Measurements from ENCODE around the gene PCGF3. TPM values are rescaled to one million over a fixed set of nuclear protein-coding genes. Genes with fewer than 3 reads are reported as not detected.

PCGF3 gene
- total and polyA plus RNA-seq, 9 of the 15 experiments (the other 6 are each of a cell fraction or from before 2014, with no cell fraction given) = 2.6 to 46.1 (median 20.3) TPM

GRCh38 chr4:742742-743311, 37.2 kb downstream of the PCGF3 start:
- no peak overlapping the region for H3K27ac ChIP-seq (ENCODE audit: extremely low read depth, low read depth, low read length)
- H2AFZ ChIP-seq (ENCODE audit: low read depth, low read length) = no peak overlapping the region
- no peak overlapping the region for H3K4me2 ChIP-seq (ENCODE audit: insufficient read depth, low read length)
- no peaks in the 10 kb centered on the region; the same call in 2 of the 3 replicates for H3K79me2 ChIP-seq (ENCODE audit: control insufficient read depth, insufficient read depth, low read length)
- H3K36me3 ChIP-seq (ENCODE audit: control insufficient read depth, insufficient read depth, low read length) = peaks cover 40% of the 10 kb centered on the region; the same call in 2 of the 3 replicates
- intact Hi-C loops (cut with micrococcal nuclease) (loop anchor here (5.0 kb wide), 1 partner anchor 244 kb away; the partner anchor contains the start of gene IDUA), in situ Hi-C loops (cut with MboI) (no loop called here)
- POLR2A ChIA-PET = interaction anchor here (0.7 to 1.0 kb wide), 2 partner anchors 9 to 706 kb away, joined by 3 read pairs; no protein-coding TSS in a partner anchor
- H3K4me1 ChIP-seq (replicated peaks in 1 of 2; ENCODE audit: control insufficient read depth in 2 of 2, insufficient read depth in 2 of 2, low read length in 2 of 2) = peaks cover 0 to 25% of the 10 kb centered on the region in 2 experiments; a peak in 2 of 5 replicates
- no peak overlapping the region for H3K4me3 ChIP-seq
- DNase-seq (ENCODE audit: extremely low read depth in 1 of 4, low spot score in 3 of 4) (peak; percentile 75 to 77 (median 76)), FAIRE-seq (peak; percentile 72), ATAC-seq (peak; percentile 99)
- BruUV-seq (replicated peaks) = no TSS peak
- WGBS (ENCODE audit: insufficient coverage, low coverage, missing lambda C conversion rate) = 73% methylated on average over 23 of the region's 26 CpGs
- CTCF ChIA-PET (ENCODE audit: low intra/inter-chr PET ratio) = interaction anchor here (0.6 to 1.4 kb wide), 4 partner anchors 138 to 245 kb away, joined by 3 to 5 read pairs (median 3); partner anchors contain the start of gene IDUA
- no peak overlapping the region for H3K9ac ChIP-seq (ENCODE audit: insufficient read depth in 1 of 2, low read depth in 2 of 2, low read length in 2 of 2)
- no peaks in the 10 kb centered on the region for H3K27me3 ChIP-seq (ENCODE audit: control insufficient read depth in 2 of 2, insufficient read depth in 2 of 2, low read length in 2 of 2)
- H3K9me3 ChIP-seq (replicated peaks; ENCODE audit: control insufficient read depth, insufficient read depth, low read depth, low read length) = no peaks in the 10 kb centered on the region
- peaks cover 3% of the 10 kb centered on the region; the same call in 1 of the 2 replicates for H4K20me1 ChIP-seq (replicated peaks; ENCODE audit: control insufficient read depth, insufficient read depth, low read length)
- no peaks in the 10 kb centered on the region for H3K9me1 ChIP-seq (ENCODE audit: control insufficient read depth, insufficient read depth, low read length)
- TF ChIP-seq RREB1 (CRISPR knock-in tag; IDR thresholded peaks at IDR 0.05) = no peak
- TF ChIP-seq REST (IDR thresholded peaks at IDR 0.05; ENCODE audit: borderline replicate concordance) = peak; percentile 69
- no peak for TF ChIP-seq REST (CRISPR knock-in tag; IDR thresholded peaks at IDR 0.05; ENCODE audit: low read depth)
- peak; percentile 48 to 80 for TF ChIP-seq RAD21 (CRISPR knock-in tag; conservative IDR thresholded peaks at IDR 0.05 in 1 of 2, IDR thresholded peaks at IDR 0.05 in 1 of 2)
- TF ChIP-seq NFYB (IDR thresholded peaks at IDR 0.05; ENCODE audit: extremely low read depth, insufficient read length) = no peak

Data from K562 (cell line).